NT2/D1 (cell line): ENCODE data around the gene ZNF669.

Experiments
- SUZ12 ChIP-seq: IDR thresholded peaks from 2 replicates; pipeline ENCODE4 v1.6.1; 2011; ENCODE audit not compliant: insufficient read length, insufficient read depth; ENCODE audit errors: extremely low read depth
- YY1 ChIP-seq: IDR thresholded peaks from 2 replicates; pipeline ENCODE4 v1.6.1; 2011; ENCODE audit not compliant: insufficient read length, insufficient read depth

GRCh38 chr1:247084771-247085170 lies 19.4 kb downstream of the ZNF669 start:
- TF ChIP-seq YY1, result no peak
- no peak for TF ChIP-seq SUZ12
